AG09309 (cell line): ENCODE measurements around the gene DPYD.
A peak's percentile ranks its signal among the peaks of the same experiment; 100 is the strongest.

Source experiments
- DNase-seq: peaks from one replicate; pipeline ENCODE4 v3.0.0-alpha.2; 2010; ENCODE audit warnings: low read depth
- H3K4me3 ChIP-seq: 2 replicates; pipeline ENCODE4 v1.5.1; 2011; ENCODE audit warnings: mild to moderate bottlenecking, low read depth, low read length, moderate library complexity; ENCODE audit not compliant: control insufficient read depth
- CTCF ChIP-seq: IDR thresholded peaks from 2 replicates; pipeline ENCODE4 v1.5.1; 2011; ENCODE audit warnings: mild to moderate bottlenecking, low read depth, low read length, inconsistent platforms; ENCODE audit not compliant: insufficient read depth, control insufficient read depth; ENCODE audit errors: missing control alignments

Gene DPYD

DNA sequence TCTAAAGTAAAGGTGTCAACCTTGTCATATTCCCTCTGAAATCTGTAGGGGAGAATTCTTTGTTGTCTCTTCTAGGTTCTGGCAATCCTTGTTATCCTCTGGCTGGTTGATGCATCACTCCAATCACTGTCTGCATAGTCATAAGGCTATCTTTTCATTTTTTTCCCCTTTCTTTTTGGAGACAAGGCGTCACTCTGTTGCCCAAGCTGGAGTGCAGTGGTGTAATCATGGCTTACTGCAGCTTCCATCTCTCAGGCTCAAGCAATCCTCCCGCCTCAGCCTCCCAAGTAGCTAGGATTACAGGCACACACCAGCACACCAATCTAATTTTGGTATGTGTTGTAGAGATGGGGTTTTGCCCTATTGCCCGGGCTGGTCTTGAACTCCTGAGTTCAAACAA is 12.9 kb downstream of the DPYD start:
- TF ChIP-seq CTCF: no peak
- H3K4me3 ChIP-seq: no peak overlapping the region
- no peak for DNase-seq

- TF ChIP-seq CTCF: no peak
- peak; percentile 76 for DNase-seq
- no peak overlapping the region for H3K4me3 ChIP-seq
Observed at GRCh38 chr1:97906567-97907241, 14.1 kb downstream of the DPYD start.

DNA sequence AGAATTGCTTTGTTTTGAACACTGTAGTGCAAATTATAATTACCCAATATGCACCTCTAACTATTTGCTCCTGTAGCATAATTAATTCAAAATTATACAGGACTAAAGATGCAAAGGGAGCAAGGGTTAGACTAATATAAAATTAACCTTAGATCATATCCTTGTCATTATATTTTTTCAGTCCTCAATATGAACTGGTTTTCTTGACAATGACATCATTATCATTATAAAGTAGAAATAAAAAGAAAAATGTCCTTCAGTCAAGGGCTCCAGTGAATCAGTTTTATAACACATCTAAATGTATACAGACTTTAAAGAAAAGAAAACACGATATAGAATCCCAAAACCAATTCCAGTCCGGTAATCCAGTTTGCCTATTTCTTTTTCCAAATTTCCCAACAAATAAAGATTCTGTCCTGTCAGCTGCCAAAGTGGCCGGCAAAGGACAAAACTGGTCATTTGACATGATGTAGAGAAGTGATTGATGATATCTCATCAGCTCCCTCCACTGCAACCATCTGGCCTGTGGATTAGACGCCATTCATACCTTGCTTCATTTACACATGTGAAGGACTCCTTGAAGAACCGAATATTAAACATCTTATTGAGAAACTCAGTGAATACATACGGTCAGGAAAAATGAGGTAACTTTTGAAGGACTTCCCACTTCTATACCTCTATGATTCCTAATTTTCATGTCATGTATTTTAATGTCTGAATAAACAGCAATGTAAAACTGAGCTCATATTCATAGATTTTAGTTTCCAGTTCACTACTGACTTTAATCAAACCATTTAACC is 15.5 kb downstream of the DPYD start:
- DNase-seq: no peak
- TF ChIP-seq CTCF: no peak
- H3K4me3 ChIP-seq: no peak overlapping the region

- no peak for TF ChIP-seq CTCF
- DNase-seq: no peak
- no peak overlapping the region for H3K4me3 ChIP-seq
Observed at GRCh38 chr1:97904534-97904933, 16.3 kb downstream of the DPYD start.

GRCh38 chr1:97903626-97904025 is 17.2 kb downstream of the DPYD start:
- no peak overlapping the region for H3K4me3 ChIP-seq
- DNase-seq: no peak
- TF ChIP-seq CTCF: no peak

DNA sequence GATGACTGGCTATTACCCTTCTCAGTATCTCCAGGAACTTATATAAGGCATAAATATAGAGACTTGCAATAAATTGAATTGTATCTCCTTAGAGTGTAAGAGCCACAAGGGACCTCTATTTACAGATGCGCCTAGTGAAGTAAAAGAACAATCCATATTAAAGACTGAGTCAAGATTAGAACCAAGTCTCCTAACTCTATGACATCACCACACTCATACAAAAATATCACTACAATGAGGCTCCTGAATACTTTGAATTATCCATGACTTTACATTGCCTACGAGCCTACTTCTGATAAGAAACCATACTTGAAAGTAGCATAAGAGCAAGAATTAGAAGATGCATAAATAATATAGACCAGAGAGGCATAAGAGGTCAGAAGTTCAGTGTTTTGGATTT is 18.8 kb downstream of the DPYD start:
- no peak for DNase-seq
- no peak overlapping the region for H3K4me3 ChIP-seq
- no peak for TF ChIP-seq CTCF
